GM18873 (cell line): ENCODE data around the gene PTPN20.

Experiments used
- ATAC-seq: cut with Tn5 transposase; IDR thresholded peaks from one replicate; pipeline ENCODE4 v1.9.1; 2021; ENCODE audit warnings: mild to moderate bottlenecking, moderate library complexity, moderate number of reproducible peaks; ENCODE audit not compliant: unreplicated experiment, low FRiP score

The PTPN20 gene

GRCh38 chr10:47031211-47031900 lies 120.1 kb downstream of the PTPN20 start:
- ATAC-seq: no peak

- no peak for ATAC-seq
These were observed 120.8 kb downstream of the PTPN20 start for GRCh38 chr10:47031901-47032465.

GRCh38 chr10:47033081-47033480 lies 121.9 kb downstream of the PTPN20 start:
- no peak for ATAC-seq

GRCh38 chr10:47033541-47034270 lies 122.5 kb downstream of the PTPN20 start:
- ATAC-seq: no peak

GRCh38 chr10:47034441-47035051 lies 123.3 kb downstream of the PTPN20 start:
- no peak for ATAC-seq

- ATAC-seq: no peak
These were observed 124.1 kb downstream of the PTPN20 start for GRCh38 chr10:47035171-47035818.

GRCh38 chr10:47035819-47036337 lies 124.7 kb downstream of the PTPN20 start:
- no peak for ATAC-seq

- no peak for ATAC-seq
These were observed 125.5 kb downstream of the PTPN20 start for GRCh38 chr10:47036771-47037170.

- no peak for ATAC-seq
These were observed 126.6 kb downstream of the PTPN20 start for GRCh38 chr10:47037654-47038425.

GRCh38 chr10:47038881-47039561 lies 127.8 kb downstream of the PTPN20 start:
- no peak for ATAC-seq

GRCh38 chr10:47039562-47039913 lies 128.3 kb downstream of the PTPN20 start:
- no peak for ATAC-seq

- ATAC-seq: no peak
These were observed 128.8 kb downstream of the PTPN20 start for GRCh38 chr10:47040041-47040491.

GRCh38 chr10:47040681-47041080 lies 129.5 kb downstream of the PTPN20 start:
- no peak for ATAC-seq

GRCh38 chr10:47041396-47042198 lies 130.4 kb downstream of the PTPN20 start:
- no peak for ATAC-seq

GRCh38 chr10:47042199-47042473 lies 130.9 kb downstream of the PTPN20 start:
- ATAC-seq: no peak

GRCh38 chr10:47042780-47043750 lies 131.8 kb downstream of the PTPN20 start:
- ATAC-seq: no peak

GRCh38 chr10:47043928-47044538 lies 132.8 kb downstream of the PTPN20 start:
- no peak for ATAC-seq
